Measurements from ENCODE around the gene CLEC4E. TPM values are rescaled to one million over a fixed set of nuclear protein-coding genes. Genes with fewer than 3 reads are reported as not detected.
A peak's percentile ranks its signal among the peaks of the same experiment; 100 is the strongest.

Gene CLEC4E
- total and polyA plus RNA-seq, 2 of the 13 experiments (the other 11 are each of a cell fraction or from before 2014, with no cell fraction given): not detected

GRCh38 chr12:8562310-8562709, 21.6 kb upstream of the CLEC4E start (continued):
- peak; percentile 95 for TF ChIP-seq ZNF574 (CRISPR knock-in tag; IDR thresholded peaks at IDR 0.05)

- Histone ChIP-seq H3K9ac (ENCODE audit: insufficient read depth, low read depth, low read length) (no peak overlapping the region), H3K27ac (ENCODE audit: extremely low read length, insufficient read depth, low read length) (no peak overlapping the region), H3K27me3 (ENCODE audit: control insufficient read depth in 1 of 2, insufficient read depth in 2 of 2, low read length in 2 of 2) (peaks cover 0 to 7% of the 10 kb centered on the region in 2 experiments; a peak in 1 of 5 replicates), H3K4me3 (replicated peaks in 1 of 3; ENCODE audit: insufficient read depth in 1 of 3, low read depth in 2 of 3, low read length in 3 of 3) (no peak overlapping the region), H2AFZ (ENCODE audit: low read length) (no peak overlapping the region), H3K4me1 (ENCODE audit: insufficient read depth, low read length) (no peaks in the 10 kb centered on the region), H4K20me1 (ENCODE audit: insufficient read depth, low read length) (no peaks in the 10 kb centered on the region), H3K36me3 (replicated peaks in 1 of 2; ENCODE audit: control insufficient read depth in 1 of 2, insufficient read depth in 2 of 2, low read length in 2 of 2) (no peaks in the 10 kb centered on the region), H3K4me2 (ENCODE audit: low read depth, low read length) (no peak overlapping the region), H3K79me2 (ENCODE audit: insufficient read depth, low read length) (no peaks in the 10 kb centered on the region), H3K9me3 (ENCODE audit: low read length) (no peaks in the 10 kb centered on the region)
- ATAC-seq (no peak), FAIRE-seq (no peak), DNase-seq (ENCODE audit: low spot score) (no peak)
- ChIA-PET CTCF (ENCODE audit: low intra/inter-chr PET ratio, low total read pairs) (no interaction called here), POLR2A (no interaction called here)
- intact Hi-C loops (cut with micrococcal nuclease; ENCODE audit: unreplicated experiment) (no loop called here), in situ Hi-C loops (cut with HindIII; ENCODE audit: extremely low pct_ligation_motif_present, low pct_unique_long_range_greater_than_20kb) (no loop called here)
- no TSS peak for BruUV-seq (replicated peaks)
- 30% methylated on average over 4 of the region's 4 CpGs for WGBS (ENCODE audit: low lambda C conversion rate)
- TF ChIP-seq FOXM1 (CRISPR knock-in tag; IDR thresholded peaks at IDR 0.05) (no peak), CHD4 (IDR thresholded peaks at IDR 0.05; ENCODE audit: borderline replicate concordance, low read length) (no peak), FOXC1 (CRISPR knock-in tag; IDR thresholded peaks at IDR 0.05; ENCODE audit: borderline replicate concordance) (no peak), ZBTB39 (CRISPR knock-in tag; IDR thresholded peaks at IDR 0.05) (no peak), YEATS2 (CRISPR knock-in tag; IDR thresholded peaks at IDR 0.05; ENCODE audit: borderline replicate concordance) (no peak), CEBPG (CRISPR knock-in tag; IDR thresholded peaks at IDR 0.05) (no peak), MED13 (CRISPR knock-in tag; IDR thresholded peaks at IDR 0.05) (no peak), NFKBIZ (CRISPR knock-in tag; IDR thresholded peaks at IDR 0.05) (no peak), ZBTB33 (CRISPR knock-in tag; IDR thresholded peaks at IDR 0.05) (no peak), ZNF781 (CRISPR knock-in tag; IDR thresholded peaks at IDR 0.05; ENCODE audit: borderline replicate concordance, not compliant biosample characterization) (no peak), ZBTB2 (CRISPR knock-in tag; IDR thresholded peaks at IDR 0.05; ENCODE audit: low read depth) (no peak), ZNF850 (CRISPR knock-in tag; conservative IDR thresholded peaks at IDR 0.05) (no peak)
These were observed 20.3 kb upstream of the CLEC4E start for GRCh38 chr12:8561011-8561410.
